ENCODE measurements around the gene MAST1.

The MAST1 gene

DNA sequence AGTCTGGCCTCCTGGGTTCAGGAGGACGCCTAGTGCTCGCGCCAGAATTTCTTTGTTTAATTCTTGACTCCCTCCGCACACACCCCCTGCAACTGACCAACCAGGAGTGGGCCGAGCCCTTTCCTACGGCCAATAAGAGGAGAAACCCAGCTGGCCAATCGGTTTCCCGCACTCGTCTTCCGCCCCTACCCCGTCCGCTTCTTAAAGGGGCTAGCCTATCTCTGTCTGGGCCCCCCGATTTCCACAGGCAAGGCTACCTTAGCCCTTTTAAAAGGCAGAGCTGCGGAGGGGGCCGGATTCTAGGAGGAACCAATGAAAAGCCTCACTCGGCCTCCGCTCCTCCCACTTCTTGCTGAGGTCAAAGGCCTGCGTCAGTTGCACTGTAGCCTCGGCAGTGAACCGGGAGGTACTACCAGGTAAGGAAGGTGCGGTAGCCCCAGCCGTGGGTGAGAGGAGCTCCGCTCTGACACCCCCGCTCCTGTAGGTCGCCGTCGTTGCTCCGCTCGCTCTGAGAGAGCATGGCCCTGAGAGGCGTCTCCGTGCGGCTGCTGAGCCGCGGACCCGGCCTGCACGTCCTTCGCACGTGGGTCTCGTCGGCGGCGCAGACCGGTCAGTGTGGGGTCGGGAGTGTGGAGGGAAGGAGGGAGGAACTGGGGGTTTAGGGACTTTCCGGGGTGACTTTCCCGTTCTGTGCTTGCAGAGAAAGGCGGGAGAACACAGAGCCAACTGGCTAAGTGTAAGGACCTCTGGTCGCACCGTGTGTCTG, 52.7 kb downstream of the MAST1 start, which contains the start of gene GCDH (continued):
- TF ChIP-seq, protein P1, sequence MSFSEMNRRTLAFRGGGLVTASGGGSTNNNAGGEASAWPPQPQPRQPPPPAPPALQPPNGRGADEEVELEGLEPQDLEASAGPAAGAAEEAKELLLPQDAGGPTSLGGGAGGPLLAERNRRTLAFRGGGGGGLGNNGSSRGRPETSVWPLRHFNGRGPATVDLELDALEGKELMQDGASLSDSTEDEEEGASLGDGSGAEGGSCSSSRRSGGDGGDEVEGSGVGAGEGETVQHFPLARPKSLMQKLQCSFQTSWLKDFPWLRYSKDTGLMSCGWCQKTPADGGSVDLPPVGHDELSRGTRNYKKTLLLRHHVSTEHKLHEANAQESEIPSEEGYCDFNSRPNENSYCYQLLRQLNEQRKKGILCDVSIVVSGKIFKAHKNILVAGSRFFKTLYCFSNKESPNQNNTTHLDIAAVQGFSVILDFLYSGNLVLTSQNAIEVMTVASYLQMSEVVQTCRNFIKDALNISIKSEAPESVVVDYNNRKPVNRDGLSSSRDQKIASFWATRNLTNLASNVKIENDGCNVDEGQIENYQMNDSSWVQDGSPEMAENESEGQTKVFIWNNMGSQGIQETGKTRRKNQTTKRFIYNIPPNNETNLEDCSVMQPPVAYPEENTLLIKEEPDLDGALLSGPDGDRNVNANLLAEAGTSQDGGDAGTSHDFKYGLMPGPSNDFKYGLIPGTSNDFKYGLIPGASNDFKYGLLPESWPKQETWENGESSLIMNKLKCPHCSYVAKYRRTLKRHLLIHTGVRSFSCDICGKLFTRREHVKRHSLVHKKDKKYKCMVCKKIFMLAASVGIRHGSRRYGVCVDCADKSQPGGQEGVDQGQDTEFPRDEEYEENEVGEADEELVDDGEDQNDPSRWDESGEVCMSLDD (tag by site-specific recombination; IDR thresholded peaks at IDR 0.05): 0 out of 2 replicates have a peak, but pooled peaks have one; percentile 30
- TF ChIP-seq ZNF19 (tag by site-specific recombination; IDR thresholded peaks at IDR 0.05; ENCODE audit: low read depth) (no peak), ZNF398 (tag by site-specific recombination; IDR thresholded peaks at IDR 0.05) (no peak), ZNF138 (tag by site-specific recombination; IDR thresholded peaks at IDR 0.05; ENCODE audit: borderline replicate concordance) (no peak), BCL11B (tag by site-specific recombination; IDR thresholded peaks at IDR 0.05; ENCODE audit: low read depth) (0 out of 2 replicates have a peak, but pooled peaks have one; percentile 49), TRIM28 (IDR thresholded peaks at IDR 0.05; ENCODE audit: borderline replicate concordance, low read length) (no peak), RBAK (tag by site-specific recombination; IDR thresholded peaks at IDR 0.05) (no peak), WT1 (tag by site-specific recombination; IDR thresholded peaks at IDR 0.05) (0 out of 2 replicates have a peak, but pooled peaks have one; percentile 30), ZNF501 (tag by site-specific recombination; IDR thresholded peaks at IDR 0.05) (0 out of 2 replicates have a peak, but pooled peaks have one; percentile 32), ZNF596 (tag by site-specific recombination; IDR thresholded peaks at IDR 0.05) (no peak), TSHZ1 (tag by site-specific recombination; IDR thresholded peaks at IDR 0.05; ENCODE audit: borderline replicate concordance) (no peak), ZNF561 (tag by site-specific recombination; IDR thresholded peaks at IDR 0.05; ENCODE audit: borderline replicate concordance) (no peak), ZNF335 (tag by site-specific recombination; conservative IDR thresholded peaks at IDR 0.05) (peak; percentile 46; the same call in 1 of the 2 replicates), ZBTB11 (tag by site-specific recombination; conservative IDR thresholded peaks at IDR 0.05; ENCODE audit: low read depth) (no peak), ZNF114 (tag by site-specific recombination; IDR thresholded peaks at IDR 0.05) (no peak)
- TF ChIP-seq, protein P2, sequence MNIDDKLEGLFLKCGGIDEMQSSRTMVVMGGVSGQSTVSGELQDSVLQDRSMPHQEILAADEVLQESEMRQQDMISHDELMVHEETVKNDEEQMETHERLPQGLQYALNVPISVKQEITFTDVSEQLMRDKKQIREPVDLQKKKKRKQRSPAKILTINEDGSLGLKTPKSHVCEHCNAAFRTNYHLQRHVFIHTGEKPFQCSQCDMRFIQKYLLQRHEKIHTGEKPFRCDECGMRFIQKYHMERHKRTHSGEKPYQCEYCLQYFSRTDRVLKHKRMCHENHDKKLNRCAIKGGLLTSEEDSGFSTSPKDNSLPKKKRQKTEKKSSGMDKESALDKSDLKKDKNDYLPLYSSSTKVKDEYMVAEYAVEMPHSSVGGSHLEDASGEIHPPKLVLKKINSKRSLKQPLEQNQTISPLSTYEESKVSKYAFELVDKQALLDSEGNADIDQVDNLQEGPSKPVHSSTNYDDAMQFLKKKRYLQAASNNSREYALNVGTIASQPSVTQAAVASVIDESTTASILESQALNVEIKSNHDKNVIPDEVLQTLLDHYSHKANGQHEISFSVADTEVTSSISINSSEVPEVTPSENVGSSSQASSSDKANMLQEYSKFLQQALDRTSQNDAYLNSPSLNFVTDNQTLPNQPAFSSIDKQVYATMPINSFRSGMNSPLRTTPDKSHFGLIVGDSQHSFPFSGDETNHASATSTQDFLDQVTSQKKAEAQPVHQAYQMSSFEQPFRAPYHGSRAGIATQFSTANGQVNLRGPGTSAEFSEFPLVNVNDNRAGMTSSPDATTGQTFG (tag by site-specific recombination; IDR thresholded peaks at IDR 0.05; ENCODE audit: borderline replicate concordance): no peak
- TF ChIP-seq, protein P3, sequence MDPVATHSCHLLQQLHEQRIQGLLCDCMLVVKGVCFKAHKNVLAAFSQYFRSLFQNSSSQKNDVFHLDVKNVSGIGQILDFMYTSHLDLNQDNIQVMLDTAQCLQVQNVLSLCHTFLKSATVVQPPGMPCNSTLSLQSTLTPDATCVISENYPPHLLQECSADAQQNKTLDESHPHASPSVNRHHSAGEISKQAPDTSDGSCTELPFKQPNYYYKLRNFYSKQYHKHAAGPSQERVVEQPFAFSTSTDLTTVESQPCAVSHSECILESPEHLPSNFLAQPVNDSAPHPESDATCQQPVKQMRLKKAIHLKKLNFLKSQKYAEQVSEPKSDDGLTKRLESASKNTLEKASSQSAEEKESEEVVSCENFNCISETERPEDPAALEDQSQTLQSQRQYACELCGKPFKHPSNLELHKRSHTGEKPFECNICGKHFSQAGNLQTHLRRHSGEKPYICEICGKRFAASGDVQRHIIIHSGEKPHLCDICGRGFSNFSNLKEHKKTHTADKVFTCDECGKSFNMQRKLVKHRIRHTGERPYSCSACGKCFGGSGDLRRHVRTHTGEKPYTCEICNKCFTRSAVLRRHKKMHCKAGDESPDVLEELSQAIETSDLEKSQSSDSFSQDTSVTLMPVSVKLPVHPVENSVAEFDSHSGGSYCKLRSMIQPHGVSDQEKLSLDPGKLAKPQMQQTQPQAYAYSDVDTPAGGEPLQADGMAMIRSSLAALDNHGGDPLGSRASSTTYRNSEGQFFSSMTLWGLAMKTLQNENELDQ (tag by site-specific recombination; IDR thresholded peaks at IDR 0.05; ENCODE audit: low read depth): no peak
- TF ChIP-seq, protein P4, sequence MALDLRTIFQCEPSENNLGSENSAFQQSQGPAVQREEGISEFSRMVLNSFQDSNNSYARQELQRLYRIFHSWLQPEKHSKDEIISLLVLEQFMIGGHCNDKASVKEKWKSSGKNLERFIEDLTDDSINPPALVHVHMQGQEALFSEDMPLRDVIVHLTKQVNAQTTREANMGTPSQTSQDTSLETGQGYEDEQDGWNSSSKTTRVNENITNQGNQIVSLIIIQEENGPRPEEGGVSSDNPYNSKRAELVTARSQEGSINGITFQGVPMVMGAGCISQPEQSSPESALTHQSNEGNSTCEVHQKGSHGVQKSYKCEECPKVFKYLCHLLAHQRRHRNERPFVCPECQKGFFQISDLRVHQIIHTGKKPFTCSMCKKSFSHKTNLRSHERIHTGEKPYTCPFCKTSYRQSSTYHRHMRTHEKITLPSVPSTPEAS (tag by site-specific recombination; IDR thresholded peaks at IDR 0.05): no peak
